HepG2 (cell line): ENCODE measurements around the gene GFER. TPM values are rescaled to one million over a fixed set of nuclear protein-coding genes. Genes with fewer than 3 reads are reported as not detected.

Experiments used
- CHCHD3 ChIP-seq: sonication (generic); formaldehyde crosslinking; IDR thresholded peaks from 2 replicates; pipeline ENCODE4 v1.8.0; 2022; ENCODE audit warnings: mild to moderate bottlenecking, missing genetic modification reagents, moderate library complexity
- GPN1 ChIP-seq: sonication (generic); formaldehyde crosslinking; IDR thresholded peaks from 2 replicates; pipeline ENCODE4 v1.5.1; 2020; ENCODE audit warnings: missing genetic modification reagents, borderline replicate concordance
- SALL2 ChIP-seq: sonication (generic); formaldehyde crosslinking; IDR thresholded peaks from 2 replicates; pipeline ENCODE4 v1.8.1; 2023; ENCODE audit warnings: mild to moderate bottlenecking, missing genetic modification reagents, inconsistent platforms
- SAP130 ChIP-seq: IDR thresholded peaks from 2 replicates; pipeline ENCODE4 v1.6.1; 2016; ENCODE audit warnings: low read depth
- SOX13 ChIP-seq, 3 experiments: fragments of 450-650 bp in 1 of 3; sonication (generic) in 1 of 3; formaldehyde crosslinking in 1 of 3; IDR thresholded peaks in 2 of 3; conservative IDR thresholded peaks in 1 of 3; 2 replicates each; pipeline versions ENCODE4 v1.5.0 to v1.6.1; 2016 to 2020; ENCODE audit warnings: antibody characterized with exemption in 1 of 3, mild to moderate bottlenecking in 1 of 3, missing compliant biosample characterization in 1 of 3, missing genetic modification reagents in 1 of 3, moderate library complexity in 1 of 3
- SPEN ChIP-seq: sonication (generic); formaldehyde crosslinking; IDR thresholded peaks from 2 replicates; pipeline ENCODE4 v1.5.1; 2020; ENCODE audit warnings: low read depth, mild to moderate bottlenecking, missing genetic modification reagents
- SRSF4 ChIP-seq: fragments of 200-400 bp; formaldehyde crosslinking; IDR thresholded peaks from one replicate; pipeline ENCODE4 v1.6.1; 2018; ENCODE audit warnings: mild to moderate bottlenecking, low read depth, low read length, moderate library complexity; ENCODE audit not compliant: poor library complexity, severe bottlenecking
- ZFP37 ChIP-seq: sonication (generic); formaldehyde crosslinking; IDR thresholded peaks from 2 replicates; pipeline ENCODE4 v1.4.0; 2020; ENCODE audit warnings: missing genetic modification reagents, borderline replicate concordance
- ZFY ChIP-seq: sonication (generic); formaldehyde crosslinking; IDR thresholded peaks from 2 replicates; pipeline ENCODE4 v1.4.0; 2020; ENCODE audit warnings: missing genetic modification reagents
- ZIK1 ChIP-seq: sonication (generic); formaldehyde crosslinking; IDR thresholded peaks from 2 replicates; pipeline ENCODE4 v1.5.0; 2020; ENCODE audit warnings: mild to moderate bottlenecking, low read depth, missing genetic modification reagents, borderline replicate concordance
- ZNF296 ChIP-seq: sonication (generic); formaldehyde crosslinking; conservative IDR thresholded peaks from 2 replicates; pipeline ENCODE4 v1.5.0; 2020; ENCODE audit warnings: mild to moderate bottlenecking, missing genetic modification reagents
- ZNF333 ChIP-seq: sonication (generic); formaldehyde crosslinking; IDR thresholded peaks from 2 replicates; pipeline ENCODE4 v1.4.0; 2020; ENCODE audit warnings: mild to moderate bottlenecking, missing genetic modification reagents, borderline replicate concordance
- ZNF761 ChIP-seq: sonication (generic); formaldehyde crosslinking; conservative IDR thresholded peaks from 2 replicates; pipeline ENCODE4 v1.4.0; 2020; ENCODE audit warnings: mild to moderate bottlenecking, missing genetic modification reagents
- polyA plus RNA-seq, 8 experiments: library from polyadenylated mRNA; depleted of rRNA in 3 of 8; stranded (reverse) in 7 of 8; unstranded in 1 of 8; fragments of >200 nt; fragmentation: Illumina TruSeq in 4 of 8; extraction: Trizol in 4 of 8; gene quantifications; 2 replicates each; pipeline versions ENCODE4 v1.2.1 to v1.2.3, GENCODE V29; 2011 to 2016; ENCODE audit warnings: low read depth in 4 of 8, missing spikeins in 1 of 8, mixed read lengths in 1 of 8; ENCODE audit not compliant: insufficient read depth in 1 of 8
- total RNA-seq, 5 experiments: library from RNA; depleted of rRNA; stranded (reverse); fragments of >200 nt; fragmentation: Illumina TruSeq; extraction: Trizol; gene quantifications; 2 replicates each; pipeline ENCODE4 v1.2.3, GENCODE V29; 2016; ENCODE audit warnings: low read depth in 1 of 5
- TF ChIP-seq, protein P1 (sequence below), 2 experiments: sonication (generic) in 1 of 2; formaldehyde crosslinking in 1 of 2; IDR thresholded peaks; 2 replicates each; pipeline versions ENCODE4 v1.4.0 to v1.6.1; 2018 to 2020; ENCODE audit warnings: missing genetic modification reagents in 2 of 2, borderline replicate concordance in 1 of 2, low read depth in 1 of 2, mild to moderate bottlenecking in 1 of 2, missing biosample characterization in 1 of 2
- TF ChIP-seq, protein P2 (sequence below): sonication (generic); formaldehyde crosslinking; IDR thresholded peaks from 2 replicates; pipeline ENCODE4 v1.4.0; 2020; ENCODE audit warnings: missing genetic modification reagents, mild to moderate bottlenecking, borderline replicate concordance
- TF ChIP-seq, protein P3 (sequence below): sonication (generic); formaldehyde crosslinking; IDR thresholded peaks from 2 replicates; pipeline ENCODE4 v1.5.0; 2020; ENCODE audit warnings: mild to moderate bottlenecking, missing genetic modification reagents, borderline replicate concordance
- TF ChIP-seq, protein P4 (sequence below): sonication (generic); formaldehyde crosslinking; IDR thresholded peaks from 2 replicates; pipeline ENCODE4 v1.9.0; 2021; ENCODE audit warnings: missing genetic modification reagents, borderline replicate concordance

GFER gene
- total and polyA plus RNA-seq, 2 of the 13 experiments (the other 11 are each of a cell fraction or from before 2014, with no cell fraction given): 28.6 to 71.7 TPM

DNA sequence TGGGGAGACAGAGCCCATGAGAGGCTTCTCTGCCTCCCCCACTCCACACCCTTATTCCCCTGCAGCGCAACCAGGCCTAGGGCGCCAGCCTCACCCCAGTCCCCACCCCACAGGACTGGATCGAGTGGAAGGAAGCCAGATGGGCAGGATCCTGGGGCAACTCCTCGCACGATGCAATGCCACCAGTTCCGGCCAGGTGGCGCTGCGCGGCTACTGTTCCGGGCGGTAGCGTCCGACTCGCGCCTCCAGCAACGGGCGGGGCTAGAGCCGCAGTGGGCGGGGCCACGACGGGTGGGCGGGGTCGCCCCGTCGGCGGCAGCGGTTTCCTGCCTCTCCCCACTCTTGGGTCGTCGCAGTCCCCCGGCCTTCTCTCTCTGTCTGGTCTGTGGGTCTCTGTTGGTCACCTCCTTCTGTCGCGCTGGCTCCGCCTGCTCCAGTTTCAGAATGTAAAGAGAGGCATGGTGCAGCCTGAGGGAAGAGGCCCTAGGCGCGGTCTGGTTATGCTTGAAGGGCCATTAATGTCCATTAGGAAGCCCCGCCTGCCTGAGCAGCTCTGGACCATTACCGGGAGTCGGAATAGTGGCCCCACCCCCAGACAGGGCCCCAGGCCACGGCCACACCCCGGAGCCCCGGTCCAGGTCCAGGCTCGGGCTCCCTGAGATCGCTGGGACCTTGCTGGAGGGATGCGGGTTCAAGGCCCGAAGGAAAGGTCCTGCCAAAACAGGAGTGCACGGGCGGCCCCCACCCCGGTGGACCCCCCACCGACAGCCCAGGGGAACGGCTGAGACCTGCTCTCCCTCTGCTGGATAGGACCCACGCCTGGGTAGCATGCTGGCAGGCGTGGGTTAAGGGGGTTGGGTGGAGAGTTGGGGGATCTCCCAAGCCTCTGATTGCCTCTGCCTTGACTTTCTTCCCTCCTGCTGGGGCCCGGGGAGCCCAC is 39.4 kb downstream of the GFER start (continued):
- TF ChIP-seq SOX13 (IDR thresholded peaks at IDR 0.05): no peak
- TF ChIP-seq SOX13 (CRISPR knock-in tag; conservative IDR thresholded peaks at IDR 0.05 in 1 of 2, IDR thresholded peaks at IDR 0.05 in 1 of 2): peak in 1 of 2 experiments; percentile 13; a peak in 1 of 4 replicates
- TF ChIP-seq ZFY (CRISPR knock-in tag): peak; percentile 74
- TF ChIP-seq SRSF4: no peak
- peak; percentile 60; the same call in 1 of the 2 replicates for TF ChIP-seq ZNF761
- TF ChIP-seq, protein P1, sequence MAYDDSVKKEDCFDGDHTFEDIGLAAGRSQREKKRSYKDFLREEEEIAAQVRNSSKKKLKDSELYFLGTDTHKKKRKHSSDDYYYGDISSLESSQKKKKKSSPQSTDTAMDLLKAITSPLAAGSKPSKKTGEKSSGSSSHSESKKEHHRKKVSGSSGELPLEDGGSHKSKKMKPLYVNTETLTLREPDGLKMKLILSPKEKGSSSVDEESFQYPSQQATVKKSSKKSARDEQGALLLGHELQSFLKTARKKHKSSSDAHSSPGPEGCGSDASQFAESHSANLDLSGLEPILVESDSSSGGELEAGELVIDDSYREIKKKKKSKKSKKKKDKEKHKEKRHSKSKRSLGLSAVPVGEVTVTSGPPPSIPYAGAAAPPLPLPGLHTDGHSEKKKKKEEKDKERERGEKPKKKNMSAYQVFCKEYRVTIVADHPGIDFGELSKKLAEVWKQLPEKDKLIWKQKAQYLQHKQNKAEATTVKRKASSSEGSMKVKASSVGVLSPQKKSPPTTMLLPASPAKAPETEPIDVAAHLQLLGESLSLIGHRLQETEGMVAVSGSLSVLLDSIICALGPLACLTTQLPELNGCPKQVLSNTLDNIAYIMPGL (CRISPR knock-in tag; IDR thresholded peaks at IDR 0.05; ENCODE audit: borderline replicate concordance in 1 of 2, low read depth in 1 of 2): peak; percentile 86 to 87
- peak; percentile 65 for TF ChIP-seq SPEN (CRISPR knock-in tag)
- TF ChIP-seq, protein P2, sequence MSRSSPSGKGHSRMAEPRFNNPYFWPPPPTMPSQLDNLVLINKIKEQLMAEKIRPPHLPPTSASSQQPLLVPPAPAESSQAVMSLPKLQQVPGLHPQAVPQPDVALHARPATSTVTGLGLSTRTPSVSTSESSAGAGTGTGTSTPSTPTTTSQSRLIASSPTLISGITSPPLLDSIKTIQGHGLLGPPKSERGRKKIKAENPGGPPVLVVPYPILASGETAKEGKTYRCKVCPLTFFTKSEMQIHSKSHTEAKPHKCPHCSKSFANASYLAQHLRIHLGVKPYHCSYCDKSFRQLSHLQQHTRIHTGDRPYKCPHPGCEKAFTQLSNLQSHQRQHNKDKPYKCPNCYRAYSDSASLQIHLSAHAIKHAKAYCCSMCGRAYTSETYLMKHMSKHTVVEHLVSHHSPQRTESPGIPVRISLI: peak; percentile 19; the same call in 1 of the 2 replicates
- TF ChIP-seq ZNF333: peak; percentile 71; the same call in 1 of the 2 replicates
- 0 out of 2 replicates have a peak, but pooled peaks have one; percentile 43 for TF ChIP-seq ZFP37
- TF ChIP-seq ZIK1 (CRISPR knock-in tag): no peak
- TF ChIP-seq SALL2 (CRISPR knock-in tag): no peak
- peak; percentile 83 for TF ChIP-seq SAP130 (CRISPR knock-in tag)
- TF ChIP-seq, protein P3, sequence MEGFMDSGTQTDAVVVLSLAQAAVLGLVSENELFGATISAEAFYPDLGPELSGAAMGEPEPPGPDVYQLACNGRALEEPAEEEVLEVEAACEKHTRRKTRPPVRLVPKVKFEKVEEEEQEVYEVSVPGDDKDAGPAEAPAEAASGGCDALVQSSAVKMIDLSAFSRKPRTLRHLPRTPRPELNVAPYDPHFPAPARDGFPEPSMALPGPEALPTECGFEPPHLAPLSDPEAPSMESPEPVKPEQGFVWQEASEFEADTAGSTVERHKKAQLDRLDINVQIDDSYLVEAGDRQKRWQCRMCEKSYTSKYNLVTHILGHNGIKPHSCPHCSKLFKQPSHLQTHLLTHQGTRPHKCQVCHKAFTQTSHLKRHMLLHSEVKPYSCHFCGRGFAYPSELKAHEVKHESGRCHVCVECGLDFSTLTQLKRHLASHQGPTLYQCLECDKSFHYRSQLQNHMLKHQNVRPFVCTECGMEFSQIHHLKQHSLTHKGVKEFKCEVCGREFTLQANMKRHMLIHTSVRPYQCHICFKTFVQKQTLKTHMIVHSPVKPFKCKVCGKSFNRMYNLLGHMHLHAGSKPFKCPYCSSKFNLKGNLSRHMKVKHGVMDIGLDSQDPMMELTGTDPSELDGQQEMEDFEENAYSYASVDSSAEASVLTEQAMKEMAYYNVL: peak; percentile 40; the same call in 1 of the 2 replicates
- TF ChIP-seq, protein P4, sequence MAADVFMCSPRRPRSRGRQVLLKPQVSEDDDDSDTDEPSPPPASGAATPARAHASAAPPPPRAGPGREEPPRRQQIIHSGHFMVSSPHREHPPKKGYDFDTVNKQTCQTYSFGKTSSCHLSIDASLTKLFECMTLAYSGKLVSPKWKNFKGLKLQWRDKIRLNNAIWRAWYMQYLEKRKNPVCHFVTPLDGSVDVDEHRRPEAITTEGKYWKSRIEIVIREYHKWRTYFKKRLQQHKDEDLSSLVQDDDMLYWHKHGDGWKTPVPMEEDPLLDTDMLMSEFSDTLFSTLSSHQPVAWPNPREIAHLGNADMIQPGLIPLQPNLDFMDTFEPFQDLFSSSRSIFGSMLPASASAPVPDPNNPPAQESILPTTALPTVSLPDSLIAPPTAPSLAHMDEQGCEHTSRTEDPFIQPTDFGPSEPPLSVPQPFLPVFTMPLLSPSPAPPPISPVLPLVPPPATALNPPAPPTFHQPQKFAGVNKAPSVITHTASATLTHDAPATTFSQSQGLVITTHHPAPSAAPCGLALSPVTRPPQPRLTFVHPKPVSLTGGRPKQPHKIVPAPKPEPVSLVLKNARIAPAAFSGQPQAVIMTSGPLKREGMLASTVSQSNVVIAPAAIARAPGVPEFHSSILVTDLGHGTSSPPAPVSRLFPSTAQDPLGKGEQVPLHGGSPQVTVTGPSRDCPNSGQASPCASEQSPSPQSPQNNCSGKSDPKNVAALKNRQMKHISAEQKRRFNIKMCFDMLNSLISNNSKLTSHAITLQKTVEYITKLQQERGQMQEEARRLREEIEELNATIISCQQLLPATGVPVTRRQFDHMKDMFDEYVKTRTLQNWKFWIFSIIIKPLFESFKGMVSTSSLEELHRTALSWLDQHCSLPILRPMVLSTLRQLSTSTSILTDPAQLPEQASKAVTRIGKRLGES (CRISPR knock-in tag): no peak
- TF ChIP-seq CHCHD3 (CRISPR knock-in tag): no peak
- no peak for TF ChIP-seq ZNF296
- no peak for TF ChIP-seq GPN1
